VCaP (cell line): ENCODE data around the gene MCAM.

Experiments
- H3K27ac ChIP-seq: fragments of 450-650 bp; 2 replicates; pipeline ENCODE4 v1.5.1; 2017
- TF ChIP-seq, protein P1 (sequence below): fragments of 450-650 bp; conservative IDR thresholded peaks from 2 replicates; pipeline ENCODE4 v1.5.1; 2017; ENCODE audit warnings: mild to moderate bottlenecking, moderate library complexity

Gene MCAM

DNA sequence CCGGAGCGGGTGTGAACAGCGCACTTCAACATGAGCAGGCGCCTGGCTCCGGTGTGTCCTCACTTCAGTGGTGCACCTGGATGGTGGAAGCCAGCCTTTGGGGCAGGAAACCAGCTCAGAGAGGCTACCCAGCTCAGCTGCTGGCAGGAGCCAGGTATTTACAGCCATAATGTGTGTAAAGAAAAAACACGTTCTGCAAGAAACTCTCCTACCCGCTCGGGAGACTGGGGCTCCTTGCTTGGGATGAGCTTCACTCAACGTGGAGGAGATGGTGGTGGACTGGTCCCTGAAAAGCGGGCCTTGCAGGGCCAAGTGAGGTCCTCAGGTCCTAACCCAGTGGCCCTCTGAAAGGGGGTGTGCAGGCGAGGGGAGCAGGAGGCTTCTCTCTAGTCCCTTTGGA lies 7.5 kb downstream of the MCAM start:
- H3K27ac ChIP-seq = peak overlapping the region; percentile 77
- TF ChIP-seq, protein P1, sequence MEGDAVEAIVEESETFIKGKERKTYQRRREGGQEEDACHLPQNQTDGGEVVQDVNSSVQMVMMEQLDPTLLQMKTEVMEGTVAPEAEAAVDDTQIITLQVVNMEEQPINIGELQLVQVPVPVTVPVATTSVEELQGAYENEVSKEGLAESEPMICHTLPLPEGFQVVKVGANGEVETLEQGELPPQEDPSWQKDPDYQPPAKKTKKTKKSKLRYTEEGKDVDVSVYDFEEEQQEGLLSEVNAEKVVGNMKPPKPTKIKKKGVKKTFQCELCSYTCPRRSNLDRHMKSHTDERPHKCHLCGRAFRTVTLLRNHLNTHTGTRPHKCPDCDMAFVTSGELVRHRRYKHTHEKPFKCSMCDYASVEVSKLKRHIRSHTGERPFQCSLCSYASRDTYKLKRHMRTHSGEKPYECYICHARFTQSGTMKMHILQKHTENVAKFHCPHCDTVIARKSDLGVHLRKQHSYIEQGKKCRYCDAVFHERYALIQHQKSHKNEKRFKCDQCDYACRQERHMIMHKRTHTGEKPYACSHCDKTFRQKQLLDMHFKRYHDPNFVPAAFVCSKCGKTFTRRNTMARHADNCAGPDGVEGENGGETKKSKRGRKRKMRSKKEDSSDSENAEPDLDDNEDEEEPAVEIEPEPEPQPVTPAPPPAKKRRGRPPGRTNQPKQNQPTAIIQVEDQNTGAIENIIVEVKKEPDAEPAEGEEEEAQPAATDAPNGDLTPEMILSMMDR = no peak

DNA sequence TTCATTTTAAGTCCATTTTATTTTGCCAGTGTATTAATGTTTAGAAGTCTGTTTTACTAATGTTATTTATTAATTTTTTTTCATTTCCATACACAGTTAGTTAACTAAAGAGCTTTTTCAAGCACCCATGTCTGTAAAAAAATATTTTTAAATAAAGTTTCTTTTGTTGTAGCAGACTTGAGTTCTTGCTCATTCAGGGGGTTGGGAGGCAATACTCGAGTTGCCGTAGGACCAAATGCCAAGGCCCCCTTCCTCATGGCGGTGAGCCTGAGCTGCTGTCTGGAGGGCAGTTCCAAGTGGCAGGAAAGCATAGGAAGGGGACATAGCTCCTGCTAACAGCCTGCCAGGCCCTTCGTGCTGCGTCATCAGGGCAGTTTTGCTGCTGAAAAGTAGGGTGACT lies 9.0 kb downstream of the MCAM start:
- peak overlapping the region; percentile 77; the same call in 1 of the 2 replicates for H3K27ac ChIP-seq
- TF ChIP-seq, protein P1 = no peak

DNA sequence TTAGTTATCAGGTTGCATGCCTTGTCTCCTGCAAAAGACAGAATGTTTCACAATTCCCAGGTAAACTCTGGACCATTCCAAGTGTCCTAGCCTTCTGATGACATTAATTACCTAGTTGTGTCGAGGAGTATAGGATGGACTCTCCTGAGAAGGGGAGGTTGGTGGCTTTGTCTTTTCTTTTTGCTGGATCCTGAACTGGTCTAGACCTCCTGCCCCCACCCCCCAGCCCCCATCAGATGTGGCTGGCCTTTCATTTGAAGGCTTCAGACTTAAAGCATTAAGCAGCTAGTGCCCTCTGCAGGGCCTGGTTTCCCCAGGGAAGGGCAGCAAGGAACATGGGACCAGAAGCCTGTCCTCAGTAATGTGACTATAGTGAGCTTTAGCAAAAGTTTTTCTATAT lies 9.7 kb downstream of the MCAM start:
- no peak overlapping the region for H3K27ac ChIP-seq
- TF ChIP-seq, protein P1 = peak; percentile 32

DNA sequence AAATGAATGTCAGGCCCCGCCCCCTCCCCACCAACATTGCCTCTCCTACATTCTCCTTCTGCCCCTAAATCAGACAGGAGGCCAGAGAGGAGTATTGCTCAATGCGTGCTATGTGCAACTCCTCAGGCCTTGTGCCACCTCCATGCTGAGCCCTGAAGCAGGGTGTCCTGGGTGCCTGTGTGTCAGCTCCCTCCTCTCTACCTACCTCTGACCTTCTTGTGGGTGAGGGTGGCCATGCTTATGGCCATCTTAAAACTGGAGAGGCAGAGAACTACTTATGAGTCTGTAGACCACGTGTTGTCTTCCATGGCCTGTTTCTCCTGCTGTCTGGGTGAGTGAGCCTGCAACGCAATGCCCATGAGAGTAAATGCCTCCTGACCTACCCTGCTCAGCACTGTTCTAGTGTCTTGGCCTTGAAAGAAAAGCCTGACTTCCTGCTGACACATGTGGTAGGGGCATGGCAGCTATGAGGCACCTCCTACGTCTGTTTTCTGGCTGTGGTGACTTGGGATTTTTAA lies 10.5 kb downstream of the MCAM start:
- no peak overlapping the region for H3K27ac ChIP-seq
- TF ChIP-seq, protein P1 = no peak

DNA sequence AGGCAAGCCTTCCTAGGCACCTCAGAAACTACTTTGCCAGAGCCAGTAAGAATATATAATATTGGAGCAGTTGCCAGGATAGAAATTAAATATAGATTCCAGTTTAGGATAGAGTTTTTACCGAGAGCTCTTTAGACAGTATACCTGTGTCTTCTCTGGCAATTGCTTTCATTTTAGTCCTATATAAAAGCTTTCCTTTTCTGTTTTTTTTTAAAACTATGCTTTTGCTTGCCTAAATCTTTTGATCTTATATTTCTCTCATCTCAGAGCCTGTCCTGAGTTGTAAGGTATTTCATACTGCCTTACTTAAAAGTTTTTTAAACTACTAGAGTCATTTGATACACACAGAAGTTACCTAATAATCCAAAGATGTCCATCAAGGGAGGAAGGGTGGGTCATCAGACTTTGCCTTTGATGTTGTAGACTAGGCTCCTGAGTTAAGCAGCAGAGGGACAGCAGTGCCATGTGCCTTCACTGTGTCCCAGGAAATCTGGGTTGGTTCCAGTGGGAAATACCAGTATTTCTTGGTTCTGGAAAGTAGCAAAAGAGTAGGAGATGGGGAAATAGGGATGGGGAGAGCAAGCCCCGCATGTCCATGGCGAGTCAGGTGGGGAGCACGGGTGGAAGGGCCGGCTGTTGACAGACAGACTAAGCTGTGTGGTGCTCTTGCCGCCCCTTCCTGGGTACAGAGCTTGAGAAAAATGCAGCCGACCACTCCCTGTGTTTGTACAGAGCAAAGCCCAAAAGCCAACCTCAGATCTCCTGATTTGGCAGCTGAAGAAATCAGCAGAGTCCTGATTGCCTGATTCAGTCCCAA lies 11.2 kb downstream of the MCAM start:
- no peak overlapping the region for H3K27ac ChIP-seq
- TF ChIP-seq, protein P1 = no peak

DNA sequence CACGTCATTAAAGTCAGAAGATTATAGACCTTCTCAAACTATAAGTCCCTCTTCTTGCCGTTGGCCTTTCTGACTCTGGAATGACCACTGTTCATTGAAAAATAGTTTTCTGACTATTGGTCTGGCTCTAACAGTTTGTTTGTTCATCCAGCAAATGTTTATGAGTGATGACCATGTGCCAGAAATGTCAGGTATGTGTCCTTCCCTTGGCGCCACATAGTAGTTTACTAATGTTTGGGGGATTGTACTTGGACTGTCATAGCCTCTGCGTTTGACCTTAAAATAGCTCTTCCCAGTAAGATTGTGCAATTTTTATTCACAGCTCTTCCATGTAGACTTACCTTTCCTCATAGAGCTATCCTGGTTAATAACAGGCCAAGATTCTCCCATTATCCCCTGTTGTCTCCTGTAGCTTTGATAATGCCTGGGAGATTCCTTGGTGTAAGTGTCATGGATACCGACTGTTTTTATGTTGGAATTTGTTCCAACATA lies 13.7 kb downstream of the MCAM start:
- H3K27ac ChIP-seq = no peak overlapping the region
- TF ChIP-seq, protein P1 = no peak

DNA sequence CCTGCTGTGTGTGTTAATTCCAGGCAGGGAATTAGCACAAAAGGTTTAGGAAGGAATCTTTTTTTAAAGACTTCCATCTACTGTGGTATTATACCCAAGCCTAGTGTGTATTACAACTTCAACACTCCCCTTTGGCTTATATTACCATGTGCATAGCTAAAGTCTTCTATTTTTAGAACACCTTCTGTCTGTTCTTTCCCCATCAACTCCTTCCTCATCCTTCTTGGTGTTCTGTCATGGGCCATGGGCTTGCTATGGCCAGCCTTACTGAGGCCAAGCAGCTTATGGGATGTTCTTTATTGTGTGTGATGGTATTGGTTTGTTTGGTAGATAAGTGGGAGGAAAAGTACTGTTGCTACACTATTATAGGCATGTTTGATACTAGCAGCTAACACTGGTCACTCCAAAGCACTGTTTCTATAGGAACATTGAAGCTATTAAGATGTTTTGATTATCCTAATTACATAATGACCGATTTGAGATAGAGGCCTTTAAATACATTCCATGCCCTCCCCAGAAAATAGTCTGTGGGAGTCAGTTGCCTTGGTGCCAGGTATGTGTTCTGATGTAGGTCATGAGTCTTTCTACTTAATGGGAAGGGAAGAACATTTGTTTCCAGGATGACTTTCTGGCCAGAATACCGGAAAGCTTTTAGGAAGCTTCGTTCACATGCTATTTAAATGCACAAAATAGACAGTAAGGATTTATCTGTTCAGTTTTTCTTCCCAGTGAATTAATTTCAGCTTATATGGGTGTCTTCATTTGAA lies 16.5 kb downstream of the MCAM start:
- H3K27ac ChIP-seq = no peak overlapping the region
- TF ChIP-seq, protein P1 = no peak
